ENCODE results near the gene E2F4. TPM values are rescaled to one million over a fixed set of nuclear protein-coding genes. Genes with fewer than 3 reads are reported as not detected.

Gene E2F4
- total and polyA plus RNA-seq, 9 of the 15 experiments (the other 6 are each of a cell fraction or from before 2014, with no cell fraction given) = 9.7 to 139 (median 106) TPM

DNA sequence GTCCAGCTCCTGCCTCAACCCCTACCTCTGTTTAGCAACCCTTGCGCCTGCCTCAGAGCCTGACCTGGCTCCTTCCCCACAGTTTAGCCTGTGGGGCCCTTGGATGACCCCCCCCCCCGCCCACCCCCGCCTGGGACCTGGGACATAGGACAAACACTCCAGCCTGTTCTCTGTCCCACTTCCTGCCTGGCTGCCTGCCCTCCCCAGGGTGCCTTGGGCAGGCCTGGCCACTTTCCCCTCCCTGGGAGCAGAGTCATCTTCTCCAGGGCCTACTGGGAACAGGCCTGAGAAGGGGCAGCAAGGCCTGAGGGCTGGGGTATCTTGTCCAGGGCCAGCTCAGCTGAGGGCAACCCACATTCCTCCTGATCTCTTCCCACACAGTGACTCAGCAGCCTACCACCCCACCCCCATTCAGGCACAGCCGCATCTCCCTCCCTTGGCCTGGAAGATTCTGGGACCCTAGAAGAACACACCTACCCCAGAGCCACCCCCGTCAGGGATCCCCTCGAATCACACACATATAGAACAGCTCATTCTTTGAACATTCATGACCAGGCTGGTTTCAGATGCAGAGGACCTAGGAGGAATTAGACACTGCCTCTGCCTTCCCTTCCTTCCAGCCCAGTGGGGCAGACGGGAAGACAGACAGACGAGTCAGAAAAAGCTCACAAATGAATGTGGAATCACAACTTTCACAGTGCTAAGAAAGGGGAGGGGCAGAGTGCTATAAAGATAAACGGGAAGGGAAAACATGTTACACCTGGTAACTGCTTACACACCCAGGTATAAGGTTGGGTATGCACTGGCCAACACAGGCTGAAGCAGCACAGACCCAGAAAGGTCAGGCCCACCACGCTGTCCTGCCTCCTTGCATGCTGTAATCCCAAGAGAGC, 49.3 kb downstream of the E2F4 start (continued):
- TF ChIP-seq RBBP5 (IDR thresholded peaks at IDR 0.05; ENCODE audit: borderline replicate concordance, insufficient read depth, low read length, poor library complexity, severe bottlenecking) (peak; percentile 53), SP2 (IDR thresholded peaks at IDR 0.05; ENCODE audit: extremely low read depth, low read depth, low read length, poor library complexity, severe bottlenecking) (no peak), TRIM24 (IDR thresholded peaks at IDR 0.05) (peak in 1 of 2 experiments; percentile 25; a peak in 1 of 4 replicates), ZNF253 (CRISPR knock-in tag; conservative IDR thresholded peaks at IDR 0.05) (no peak), POLR3G (IDR thresholded peaks at IDR 0.05; ENCODE audit: extremely low read depth, insufficient read length, insufficient replicate concordance) (no peak), THRAP3 (IDR thresholded peaks at IDR 0.05; ENCODE audit: borderline replicate concordance) (no peak), ZNF165 (CRISPR knock-in tag; IDR thresholded peaks at IDR 0.05; ENCODE audit: borderline replicate concordance) (no peak), TEAD4 (IDR thresholded peaks at IDR 0.05; ENCODE audit: low read length) (peak; percentile 66; the same call in 1 of the 2 replicates), TEAD4 (CRISPR knock-in tag; IDR thresholded peaks at IDR 0.05; ENCODE audit: borderline replicate concordance) (no peak), LCOR (CRISPR knock-in tag; IDR thresholded peaks at IDR 0.05) (no peak), ETV6 (IDR thresholded peaks at IDR 0.05; ENCODE audit: borderline replicate concordance in 1 of 2, low read depth in 2 of 2, low read length in 1 of 2) (no peak), ETV6 (CRISPR knock-in tag; IDR thresholded peaks at IDR 0.05; ENCODE audit: borderline replicate concordance) (no peak), ELF1 (tag; IDR thresholded peaks at IDR 0.05) (no peak), PHF20 (IDR thresholded peaks at IDR 0.05; ENCODE audit: partially characterized antibody) (no peak), ZNF79 (CRISPR knock-in tag; IDR thresholded peaks at IDR 0.05; ENCODE audit: low read depth) (no peak), ZNF76 (CRISPR knock-in tag; IDR thresholded peaks at IDR 0.05; ENCODE audit: borderline replicate concordance) (no peak), SRSF3 (IDR thresholded peaks at IDR 0.05; ENCODE audit: insufficient read depth, low read length) (no peak)
- TF ChIP-seq, protein P1, sequence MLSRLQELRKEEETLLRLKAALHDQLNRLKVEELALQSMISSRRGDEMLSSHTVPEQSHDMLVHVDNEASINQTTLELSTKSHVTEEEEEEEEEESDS (CRISPR knock-in tag; IDR thresholded peaks at IDR 0.05) = no peak
- TF ChIP-seq, protein P2, sequence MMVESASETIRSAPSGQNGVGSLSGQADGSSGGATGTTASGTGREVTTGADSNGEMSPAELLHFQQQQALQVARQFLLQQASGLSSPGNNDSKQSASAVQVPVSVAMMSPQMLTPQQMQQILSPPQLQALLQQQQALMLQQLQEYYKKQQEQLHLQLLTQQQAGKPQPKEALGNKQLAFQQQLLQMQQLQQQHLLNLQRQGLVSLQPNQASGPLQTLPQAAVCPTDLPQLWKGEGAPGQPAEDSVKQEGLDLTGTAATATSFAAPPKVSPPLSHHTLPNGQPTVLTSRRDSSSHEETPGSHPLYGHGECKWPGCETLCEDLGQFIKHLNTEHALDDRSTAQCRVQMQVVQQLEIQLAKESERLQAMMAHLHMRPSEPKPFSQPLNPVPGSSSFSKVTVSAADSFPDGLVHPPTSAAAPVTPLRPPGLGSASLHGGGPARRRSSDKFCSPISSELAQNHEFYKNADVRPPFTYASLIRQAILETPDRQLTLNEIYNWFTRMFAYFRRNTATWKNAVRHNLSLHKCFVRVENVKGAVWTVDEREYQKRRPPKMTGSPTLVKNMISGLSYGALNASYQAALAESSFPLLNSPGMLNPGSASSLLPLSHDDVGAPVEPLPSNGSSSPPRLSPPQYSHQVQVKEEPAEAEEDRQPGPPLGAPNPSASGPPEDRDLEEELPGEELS (CRISPR knock-in tag; IDR thresholded peaks at IDR 0.05; ENCODE audit: borderline replicate concordance) = 0 out of 2 replicates have a peak, but pooled peaks have one; percentile 24
- TF ChIP-seq, protein P3, sequence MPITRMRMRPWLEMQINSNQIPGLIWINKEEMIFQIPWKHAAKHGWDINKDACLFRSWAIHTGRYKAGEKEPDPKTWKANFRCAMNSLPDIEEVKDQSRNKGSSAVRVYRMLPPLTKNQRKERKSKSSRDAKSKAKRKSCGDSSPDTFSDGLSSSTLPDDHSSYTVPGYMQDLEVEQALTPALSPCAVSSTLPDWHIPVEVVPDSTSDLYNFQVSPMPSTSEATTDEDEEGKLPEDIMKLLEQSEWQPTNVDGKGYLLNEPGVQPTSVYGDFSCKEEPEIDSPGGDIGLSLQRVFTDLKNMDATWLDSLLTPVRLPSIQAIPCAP (CRISPR knock-in tag; IDR thresholded peaks at IDR 0.05; ENCODE audit: borderline replicate concordance) = no peak
- TF ChIP-seq, protein P4, sequence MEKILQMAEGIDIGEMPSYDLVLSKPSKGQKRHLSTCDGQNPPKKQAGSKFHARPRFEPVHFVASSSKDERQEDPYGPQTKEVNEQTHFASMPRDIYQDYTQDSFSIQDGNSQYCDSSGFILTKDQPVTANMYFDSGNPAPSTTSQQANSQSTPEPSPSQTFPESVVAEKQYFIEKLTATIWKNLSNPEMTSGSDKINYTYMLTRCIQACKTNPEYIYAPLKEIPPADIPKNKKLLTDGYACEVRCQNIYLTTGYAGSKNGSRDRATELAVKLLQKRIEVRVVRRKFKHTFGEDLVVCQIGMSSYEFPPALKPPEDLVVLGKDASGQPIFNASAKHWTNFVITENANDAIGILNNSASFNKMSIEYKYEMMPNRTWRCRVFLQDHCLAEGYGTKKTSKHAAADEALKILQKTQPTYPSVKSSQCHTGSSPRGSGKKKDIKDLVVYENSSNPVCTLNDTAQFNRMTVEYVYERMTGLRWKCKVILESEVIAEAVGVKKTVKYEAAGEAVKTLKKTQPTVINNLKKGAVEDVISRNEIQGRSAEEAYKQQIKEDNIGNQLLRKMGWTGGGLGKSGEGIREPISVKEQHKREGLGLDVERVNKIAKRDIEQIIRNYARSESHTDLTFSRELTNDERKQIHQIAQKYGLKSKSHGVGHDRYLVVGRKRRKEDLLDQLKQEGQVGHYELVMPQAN (IDR thresholded peaks at IDR 0.05; ENCODE audit: borderline replicate concordance) = no peak
